A549 (cell line): ENCODE data around the gene LPCAT1.

ENCODE experiments used
- CTCF ChIP-seq: fragments of >200 bp; sonication (Bioruptor Twin); formaldehyde crosslinking; IDR thresholded peaks from 3 replicates; pipeline ENCODE4 v1.5.1; 2016
- EHMT2 ChIP-seq: fragments of 200-600 bp; sonication (generic); IDR thresholded peaks from 2 replicates; pipeline ENCODE4 v1.6.1; 2016; ENCODE audit warnings: antibody characterized with exemption, low read depth, mild to moderate bottlenecking, moderate library complexity
- GATA3 ChIP-seq: IDR thresholded peaks from 2 replicates; pipeline ENCODE4 v1.6.1; 2012; ENCODE audit warnings: borderline replicate concordance
- HEYL ChIP-seq: fragments of 250-450 bp; sonication (Bioruptor Pico); IDR thresholded peaks from 2 replicates; pipeline ENCODE4 v1.8.0; 2021; ENCODE audit warnings: mild to moderate bottlenecking, moderate library complexity
- KDM1A ChIP-seq: fragments of 200-600 bp; sonication (generic); IDR thresholded peaks from 2 replicates; pipeline ENCODE4 v1.6.1; 2016; ENCODE audit warnings: low read depth, mild to moderate bottlenecking
- MAFK ChIP-seq: fragments of 450-650 bp; IDR thresholded peaks from 2 replicates; pipeline ENCODE4 v1.6.1; 2014; ENCODE audit not compliant: partially characterized antibody
- NR3C1 ChIP-seq: fragments of >200 bp; sonication (Bioruptor Twin); formaldehyde crosslinking; IDR thresholded peaks from 3 replicates; pipeline ENCODE4 v1.6.1; 2017
- POLR2A ChIP-seq: IDR thresholded peaks from 2 replicates; pipeline ENCODE4 v1.6.1; 2012; ENCODE audit warnings: mild to moderate bottlenecking, low read length
- SMC3 ChIP-seq: fragments of >200 bp; sonication (Bioruptor Twin); formaldehyde crosslinking; IDR thresholded peaks from 3 replicates; pipeline ENCODE4 v1.6.1; 2018; ENCODE audit warnings: inconsistent platforms

GRCh38 chr5:1447671-1448361 is 75.9 kb downstream of the LPCAT1 start:
- TF ChIP-seq HEYL (CRISPR knock-in tag) (no peak), CTCF (no peak), NR3C1 (no peak), GATA3 (no peak), MAFK (no peak), EHMT2 (no peak), SMC3 (no peak), KDM1A (no peak), POLR2A (no peak)
